ENCODE measurements around the gene HERC2. TPM values are rescaled to one million over a fixed set of nuclear protein-coding genes. Genes with fewer than 3 reads are reported as not detected.

The HERC2 gene
- total and polyA plus RNA-seq, 2 of the 13 experiments (the other 11 are each of a cell fraction or from before 2014, with no cell fraction given): 17.6 to 24.8 TPM

DNA sequence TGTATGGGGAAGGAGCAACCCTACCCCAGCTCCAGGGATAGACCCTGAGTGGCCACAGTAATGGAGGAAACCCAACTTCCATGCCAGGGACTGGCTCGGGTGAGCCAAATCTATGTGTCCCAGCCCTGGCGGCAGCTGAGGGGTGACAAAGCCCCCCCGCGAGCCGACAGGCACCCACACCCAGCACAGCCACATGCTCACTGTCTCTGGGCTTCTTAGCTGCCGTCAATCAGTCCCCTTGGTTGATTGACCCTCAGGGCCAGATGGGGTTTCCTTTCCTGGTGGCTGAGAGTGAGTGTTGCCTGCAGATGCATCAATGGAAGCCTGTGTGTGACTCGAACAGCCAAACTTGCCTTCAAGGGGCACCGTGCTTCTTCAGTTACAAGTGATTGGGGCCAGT lies 220.8 kb downstream of the HERC2 start (continued):
- no peak for TF ChIP-seq SOX5 (CRISPR knock-in tag; IDR thresholded peaks at IDR 0.05; ENCODE audit: borderline replicate concordance)

DNA sequence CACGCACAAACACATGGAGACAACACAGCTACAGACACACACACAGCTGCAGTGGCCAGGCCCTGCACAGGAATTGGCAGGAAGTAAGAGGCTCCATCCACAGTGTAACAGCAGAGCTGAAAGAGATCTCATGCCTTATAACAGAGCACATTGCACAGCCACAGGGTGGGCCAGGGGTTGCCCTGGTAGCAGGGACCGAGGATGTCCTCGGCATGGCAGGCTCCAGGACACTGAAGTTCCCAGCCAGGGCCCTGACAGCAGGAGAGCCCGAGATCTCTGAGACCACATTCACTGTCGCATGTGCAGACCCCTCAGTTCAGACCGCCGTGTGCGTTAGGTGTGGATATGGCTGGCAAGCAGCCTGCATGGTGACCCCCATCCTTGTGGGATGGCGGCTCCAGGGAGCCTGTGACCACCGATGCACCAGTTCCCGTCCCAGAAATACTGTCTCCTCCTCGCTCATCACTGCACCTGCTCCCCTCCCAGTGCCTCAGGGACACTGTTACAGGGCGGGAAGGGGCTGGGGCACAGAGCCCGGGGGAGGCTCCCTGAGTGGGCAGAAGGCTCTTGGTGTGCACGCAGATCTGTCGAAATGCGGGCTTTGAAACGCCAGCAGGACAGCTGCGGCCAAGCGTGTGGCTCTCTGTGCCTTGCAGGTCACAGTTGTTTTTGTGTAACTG lies 221.3 kb downstream of the HERC2 start:
- intact Hi-C loops (cut with micrococcal nuclease; ENCODE audit: unreplicated experiment) (no loop called here), in situ Hi-C loops (cut with HindIII; ENCODE audit: extremely low pct_ligation_motif_present, low pct_unique_long_range_greater_than_20kb) (no loop called here)
- Histone ChIP-seq H4K20me1 (ENCODE audit: insufficient read depth, low read length) (no peaks in the 10 kb centered on the region), H3K4me2 (ENCODE audit: low read depth, low read length) (no peak overlapping the region), H3K27me3 (ENCODE audit: control insufficient read depth in 1 of 2, insufficient read depth in 2 of 2, low read length in 2 of 2) (peaks cover 8 to 65% of the 10 kb centered on the region in 2 experiments; a peak in 4 of 5 replicates), H3K4me1 (ENCODE audit: insufficient read depth, low read length) (peaks cover 32% of the 10 kb centered on the region), H3K36me3 (replicated peaks in 1 of 2; ENCODE audit: control insufficient read depth in 1 of 2, insufficient read depth in 2 of 2, low read length in 2 of 2) (no peaks in the 10 kb centered on the region), H3K79me2 (ENCODE audit: insufficient read depth, low read length) (no peaks in the 10 kb centered on the region), H3K9me3 (ENCODE audit: low read length) (no peaks in the 10 kb centered on the region), H3K27ac (ENCODE audit: extremely low read length, insufficient read depth, low read length) (no peak overlapping the region), H3K4me3 (replicated peaks in 1 of 3; ENCODE audit: insufficient read depth in 1 of 3, low read depth in 2 of 3, low read length in 3 of 3) (no peak overlapping the region), H2AFZ (ENCODE audit: low read length) (no peak overlapping the region), H3K9ac (ENCODE audit: insufficient read depth, low read depth, low read length) (no peak overlapping the region)
- no TSS peak for BruUV-seq (replicated peaks)
- DNase-seq (ENCODE audit: low spot score) (no peak), FAIRE-seq (no peak), ATAC-seq (no peak)
- ChIA-PET POLR2A (no interaction called here), CTCF (ENCODE audit: low intra/inter-chr PET ratio, low total read pairs) (no interaction called here)
- WGBS (ENCODE audit: low lambda C conversion rate): 29% methylated on average over 5 of the region's 20 CpGs
- TF ChIP-seq ATF1 (CRISPR knock-in tag; IDR thresholded peaks at IDR 0.05) (no peak), CHCHD3 (CRISPR knock-in tag; IDR thresholded peaks at IDR 0.05) (no peak), CAMTA2 (CRISPR knock-in tag; IDR thresholded peaks at IDR 0.05; ENCODE audit: borderline replicate concordance) (no peak), RBAK (CRISPR knock-in tag; IDR thresholded peaks at IDR 0.05) (no peak), SPEN (CRISPR knock-in tag; IDR thresholded peaks at IDR 0.05; ENCODE audit: low read depth) (no peak), ERF (CRISPR knock-in tag; IDR thresholded peaks at IDR 0.05) (no peak), ZSCAN22 (CRISPR knock-in tag; IDR thresholded peaks at IDR 0.05) (no peak), ZNF367 (CRISPR knock-in tag; IDR thresholded peaks at IDR 0.05; ENCODE audit: borderline replicate concordance) (no peak), SMAD9 (CRISPR knock-in tag; IDR thresholded peaks at IDR 0.05) (no peak), AGO2 (optimal IDR thresholded peaks at IDR 0.05; ENCODE audit: low read depth, low read length) (no peak), ZNF720 (CRISPR knock-in tag; IDR thresholded peaks at IDR 0.05) (no peak), ZNF749 (CRISPR knock-in tag; IDR thresholded peaks at IDR 0.05; ENCODE audit: borderline replicate concordance) (no peak), TBL1XR1 (IDR thresholded peaks at IDR 0.05; ENCODE audit: borderline replicate concordance, low read length, partially characterized antibody) (no peak), MXD4 (CRISPR knock-in tag; IDR thresholded peaks at IDR 0.05) (no peak), ZNF225 (CRISPR knock-in tag; IDR thresholded peaks at IDR 0.05) (no peak)
- TF ChIP-seq, protein P1, sequence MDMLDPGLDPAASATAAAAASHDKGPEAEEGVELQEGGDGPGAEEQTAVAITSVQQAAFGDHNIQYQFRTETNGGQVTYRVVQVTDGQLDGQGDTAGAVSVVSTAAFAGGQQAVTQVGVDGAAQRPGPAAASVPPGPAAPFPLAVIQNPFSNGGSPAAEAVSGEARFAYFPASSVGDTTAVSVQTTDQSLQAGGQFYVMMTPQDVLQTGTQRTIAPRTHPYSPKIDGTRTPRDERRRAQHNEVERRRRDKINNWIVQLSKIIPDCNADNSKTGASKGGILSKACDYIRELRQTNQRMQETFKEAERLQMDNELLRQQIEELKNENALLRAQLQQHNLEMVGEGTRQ (IDR thresholded peaks at IDR 0.05; ENCODE audit: low read depth, low read length): no peak
- TF ChIP-seq, protein P1 (CRISPR knock-in tag; IDR thresholded peaks at IDR 0.05; ENCODE audit: borderline replicate concordance): no peak
- TF ChIP-seq, protein P2, sequence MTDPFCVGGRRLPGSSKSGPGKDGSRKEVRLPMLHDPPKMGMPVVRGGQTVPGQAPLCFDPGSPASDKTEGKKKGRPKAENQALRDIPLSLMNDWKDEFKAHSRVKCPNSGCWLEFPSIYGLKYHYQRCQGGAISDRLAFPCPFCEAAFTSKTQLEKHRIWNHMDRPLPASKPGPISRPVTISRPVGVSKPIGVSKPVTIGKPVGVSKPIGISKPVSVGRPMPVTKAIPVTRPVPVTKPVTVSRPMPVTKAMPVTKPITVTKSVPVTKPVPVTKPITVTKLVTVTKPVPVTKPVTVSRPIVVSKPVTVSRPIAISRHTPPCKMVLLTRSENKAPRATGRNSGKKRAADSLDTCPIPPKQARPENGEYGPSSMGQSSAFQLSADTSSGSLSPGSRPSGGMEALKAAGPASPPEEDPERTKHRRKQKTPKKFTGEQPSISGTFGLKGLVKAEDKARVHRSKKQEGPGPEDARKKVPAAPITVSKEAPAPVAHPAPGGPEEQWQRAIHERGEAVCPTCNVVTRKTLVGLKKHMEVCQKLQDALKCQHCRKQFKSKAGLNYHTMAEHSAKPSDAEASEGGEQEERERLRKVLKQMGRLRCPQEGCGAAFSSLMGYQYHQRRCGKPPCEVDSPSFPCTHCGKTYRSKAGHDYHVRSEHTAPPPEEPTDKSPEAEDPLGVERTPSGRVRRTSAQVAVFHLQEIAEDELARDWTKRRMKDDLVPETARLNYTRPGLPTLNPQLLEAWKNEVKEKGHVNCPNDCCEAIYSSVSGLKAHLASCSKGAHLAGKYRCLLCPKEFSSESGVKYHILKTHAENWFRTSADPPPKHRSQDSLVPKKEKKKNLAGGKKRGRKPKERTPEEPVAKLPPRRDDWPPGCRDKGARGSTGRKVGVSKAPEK (CRISPR knock-in tag; IDR thresholded peaks at IDR 0.05; ENCODE audit: borderline replicate concordance): no peak

Data from HepG2 (cell line).